NCI-H2171 treated with DMSO at 0.1 percent for 48 hours (cell line): ENCODE results near the gene SAP30L.

Experiments
- DNase-seq: peaks from one replicate; lab custom pipeline; 2025; lab: John Stamatoyannopoulos, UW

SAP30L gene

GRCh38 chr5:154509784-154510555 lies 64.2 kb downstream of the SAP30L start:
- DNase-seq: no peak
